Suppressor macrophage treated with lipopolysaccharide for 4 hours (primary cell): Measurements from ENCODE around the gene THSD1.

Source experiments
- DNase-seq: peaks from one replicate; pipeline ENCODE4 v3.0.0-alpha.2; 2020

THSD1 gene, protein sequence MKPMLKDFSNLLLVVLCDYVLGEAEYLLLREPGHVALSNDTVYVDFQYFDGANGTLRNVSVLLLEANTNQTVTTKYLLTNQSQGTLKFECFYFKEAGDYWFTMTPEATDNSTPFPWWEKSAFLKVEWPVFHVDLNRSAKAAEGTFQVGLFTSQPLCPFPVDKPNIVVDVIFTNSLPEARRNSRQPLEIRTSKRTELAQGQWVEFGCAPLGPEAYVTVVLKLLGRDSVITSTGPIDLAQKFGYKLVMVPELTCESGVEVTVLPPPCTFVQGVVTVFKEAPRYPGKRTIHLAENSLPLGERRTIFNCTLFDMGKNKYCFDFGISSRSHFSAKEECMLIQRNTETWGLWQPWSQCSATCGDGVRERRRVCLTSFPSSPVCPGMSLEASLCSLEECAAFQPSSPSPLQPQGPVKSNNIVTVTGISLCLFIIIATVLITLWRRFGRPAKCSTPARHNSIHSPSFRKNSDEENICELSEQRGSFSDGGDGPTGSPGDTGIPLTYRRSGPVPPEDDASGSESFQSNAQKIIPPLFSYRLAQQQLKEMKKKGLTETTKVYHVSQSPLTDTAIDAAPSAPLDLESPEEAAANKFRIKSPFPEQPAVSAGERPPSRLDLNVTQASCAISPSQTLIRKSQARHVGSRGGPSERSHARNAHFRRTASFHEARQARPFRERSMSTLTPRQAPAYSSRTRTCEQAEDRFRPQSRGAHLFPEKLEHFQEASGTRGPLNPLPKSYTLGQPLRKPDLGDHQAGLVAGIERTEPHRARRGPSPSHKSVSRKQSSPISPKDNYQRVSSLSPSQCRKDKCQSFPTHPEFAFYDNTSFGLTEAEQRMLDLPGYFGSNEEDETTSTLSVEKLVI

DNA sequence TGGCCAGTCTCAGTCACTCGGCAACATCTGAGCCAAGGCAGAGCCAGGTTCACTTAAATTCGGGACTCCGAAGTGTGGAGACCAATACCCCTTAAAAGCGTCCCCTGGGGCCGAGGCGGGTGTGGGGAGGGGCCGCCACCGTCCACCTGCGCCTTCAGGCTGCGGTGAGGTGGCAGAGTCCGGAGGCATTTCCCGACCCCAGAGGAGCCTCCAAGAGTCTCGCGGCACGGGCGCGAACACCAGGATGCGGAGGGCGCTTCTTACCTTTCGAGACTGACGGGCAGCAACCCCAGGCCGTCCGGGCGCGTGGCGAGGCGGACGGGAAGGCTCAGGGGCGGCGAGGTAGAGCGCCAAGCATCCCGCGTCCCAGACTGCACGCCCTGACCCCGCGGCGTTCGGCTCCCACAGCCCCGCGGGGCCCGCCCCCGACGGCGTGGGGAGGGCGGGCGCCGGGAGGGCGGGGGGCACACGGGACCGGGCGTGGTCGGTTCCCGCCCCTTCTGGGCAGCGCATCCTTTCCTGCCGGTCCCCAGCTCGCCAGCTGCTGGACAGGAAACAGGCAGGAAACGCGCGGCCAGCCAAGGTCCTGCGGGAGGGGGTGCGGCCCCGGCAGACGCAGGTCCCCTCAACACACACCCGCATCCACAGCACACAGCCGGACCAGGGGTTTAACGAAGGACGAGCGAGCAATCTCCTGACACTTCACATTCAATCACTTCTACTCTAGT, at the start of gene THSD1:
THSD1 (minus strand) TSS at position 406 of the 728 bp plus-strand sequence. CDS start 3,572 bp downstream, outside the sequence.
- no peak for DNase-seq

DNA sequence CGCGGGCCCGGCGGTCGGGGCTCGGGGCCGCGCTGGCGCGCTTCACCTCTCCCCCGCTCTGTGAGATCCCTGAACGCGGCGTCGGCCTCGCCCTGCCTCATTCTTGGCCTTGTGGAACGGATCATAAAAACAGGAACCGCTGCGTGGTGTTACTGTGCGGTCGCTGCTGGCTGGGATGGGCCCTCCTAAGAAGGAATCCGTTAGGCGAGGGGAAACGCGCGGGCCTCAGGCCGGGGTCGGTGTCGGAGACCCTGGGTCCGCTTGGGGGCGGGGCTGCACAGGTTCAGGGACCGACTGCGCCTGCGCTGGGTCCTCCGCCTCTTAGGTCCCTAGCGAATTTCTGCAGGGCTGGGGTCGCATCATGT, 49.7 kb upstream of the THSD1 start:
- peak; percentile 76 for DNase-seq

DNA sequence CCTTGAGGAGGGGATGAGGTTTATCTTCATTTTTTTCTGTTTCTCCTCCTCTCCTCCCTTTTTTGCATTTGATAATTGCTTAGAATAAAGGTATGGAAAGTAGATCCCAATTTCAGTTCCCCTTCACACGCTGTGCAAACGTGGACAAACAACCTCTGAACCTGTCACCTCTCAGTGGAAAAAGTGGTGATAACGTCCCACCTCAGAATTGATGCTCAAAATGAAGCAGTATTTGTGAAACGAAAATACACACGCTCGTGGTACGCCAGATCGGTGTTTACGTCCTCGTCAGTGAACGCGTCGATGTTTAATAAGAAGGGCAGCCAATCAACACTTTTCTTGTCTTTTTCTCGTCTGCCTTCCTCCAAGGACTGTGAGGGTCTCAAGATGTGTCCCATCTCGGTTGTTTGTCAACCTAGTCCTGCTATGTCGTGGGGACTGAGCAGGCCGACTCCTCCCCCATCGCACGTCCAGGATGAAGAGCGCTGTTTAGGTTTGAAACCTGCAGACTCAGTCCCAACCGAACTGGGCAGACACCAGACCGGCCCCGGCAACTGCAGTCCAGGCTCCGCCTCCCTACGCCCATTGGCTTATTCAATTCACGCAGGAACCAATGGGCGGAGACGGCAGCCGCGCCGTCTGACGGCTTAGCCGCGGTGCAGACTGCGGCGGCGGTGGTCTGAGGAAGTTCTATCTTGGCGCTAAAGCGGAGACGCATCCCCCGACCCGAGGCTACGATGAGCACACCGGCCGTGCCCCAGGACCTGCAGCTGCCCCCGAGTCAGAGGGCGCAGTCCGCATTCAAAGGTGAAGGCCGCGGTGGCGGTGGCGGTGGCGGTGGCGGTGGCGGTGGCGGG, 49.1 kb upstream of the THSD1 start, which contains the start of gene CKAP2:
CKAP2 (plus strand) TSS at position 659 of the 857 bp plus-strand sequence; CDS start at position 738, 79 bp downstream.
- peak; percentile 94 for DNase-seq

DNA sequence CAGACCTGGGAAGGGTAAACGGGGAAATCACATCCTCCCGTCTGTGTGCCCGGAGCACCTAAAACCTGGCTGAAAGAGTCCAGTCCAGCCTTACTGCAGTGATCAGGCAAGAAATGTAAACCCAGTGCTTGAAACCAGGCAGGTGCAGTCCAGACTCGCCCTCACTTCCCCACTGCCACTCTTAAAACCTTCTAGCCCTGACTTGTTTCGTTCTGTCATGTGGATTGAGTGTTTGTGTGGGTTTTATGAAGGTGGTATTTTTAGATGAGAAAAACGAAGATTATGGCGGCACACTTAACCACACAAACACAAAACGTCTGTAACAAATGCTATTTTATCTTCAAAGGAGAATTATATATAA, 48.5 kb upstream of the THSD1 start:
- no peak for DNase-seq

DNA sequence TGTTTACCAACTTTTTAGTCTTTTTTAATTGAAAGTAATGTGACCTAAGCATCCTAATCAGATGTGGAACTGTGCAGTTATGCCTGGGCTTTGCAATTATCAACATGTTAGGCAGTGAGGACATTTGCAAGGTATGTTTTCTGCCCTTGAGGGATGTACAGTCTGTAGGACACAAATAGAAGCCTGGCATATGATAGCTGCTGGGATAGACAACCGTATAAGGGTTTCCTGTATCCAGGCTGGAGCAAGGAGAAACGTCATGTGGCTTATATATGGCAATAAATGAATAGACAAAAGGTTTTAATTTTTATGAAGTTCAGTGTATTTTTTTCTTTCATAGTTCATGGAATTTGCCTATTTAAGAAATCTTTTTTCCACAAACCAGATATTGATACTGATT, 46.5 kb upstream of the THSD1 start:
- no peak for DNase-seq

DNA sequence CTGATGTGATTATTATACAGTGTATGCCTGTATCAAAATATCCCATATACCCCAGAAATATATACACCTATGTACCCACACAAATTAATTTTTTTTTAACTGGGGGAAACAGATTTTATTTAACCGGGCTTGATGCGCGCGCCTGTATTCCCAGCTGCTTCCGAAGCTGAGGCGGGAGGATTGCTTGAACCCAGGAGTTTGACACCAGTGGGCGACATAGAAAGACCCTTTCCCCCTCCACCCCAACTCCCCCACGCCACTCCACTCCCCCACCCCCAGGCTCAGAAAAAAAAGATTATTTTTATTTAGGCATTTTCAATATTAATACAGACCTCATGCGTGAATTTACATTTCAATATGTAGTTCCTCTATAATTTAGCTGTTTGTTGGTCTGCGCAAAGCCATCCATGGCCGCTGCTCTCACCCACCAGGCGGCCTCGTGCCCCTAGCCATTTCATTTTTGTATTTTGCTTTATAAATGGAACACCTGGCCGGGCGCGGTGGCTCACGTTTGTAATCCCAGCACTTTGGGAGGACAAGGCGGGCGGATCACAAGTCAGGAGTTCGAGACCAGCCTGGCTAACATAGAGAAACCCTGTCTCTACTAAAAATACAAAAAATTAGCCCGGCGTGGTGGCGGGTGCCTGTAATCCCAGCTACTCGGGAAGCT, 45.3 kb upstream of the THSD1 start:
- no peak for DNase-seq

DNA sequence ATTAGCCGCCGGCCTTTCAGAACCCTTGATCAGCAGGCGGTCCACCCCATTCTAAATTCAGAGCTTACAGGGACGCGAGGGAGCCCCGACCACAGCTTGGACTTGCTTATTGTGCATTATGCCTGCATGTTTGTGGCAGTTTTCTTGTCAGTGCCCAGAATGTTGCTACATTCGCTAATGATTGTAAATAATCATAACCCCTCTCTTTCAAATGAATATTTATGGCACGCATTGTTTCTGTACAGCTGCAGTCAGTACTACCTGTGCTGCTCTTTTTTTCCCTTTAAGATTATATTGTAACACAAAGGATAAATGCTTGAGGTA, 44.8 kb upstream of the THSD1 start:
- no peak for DNase-seq

DNA sequence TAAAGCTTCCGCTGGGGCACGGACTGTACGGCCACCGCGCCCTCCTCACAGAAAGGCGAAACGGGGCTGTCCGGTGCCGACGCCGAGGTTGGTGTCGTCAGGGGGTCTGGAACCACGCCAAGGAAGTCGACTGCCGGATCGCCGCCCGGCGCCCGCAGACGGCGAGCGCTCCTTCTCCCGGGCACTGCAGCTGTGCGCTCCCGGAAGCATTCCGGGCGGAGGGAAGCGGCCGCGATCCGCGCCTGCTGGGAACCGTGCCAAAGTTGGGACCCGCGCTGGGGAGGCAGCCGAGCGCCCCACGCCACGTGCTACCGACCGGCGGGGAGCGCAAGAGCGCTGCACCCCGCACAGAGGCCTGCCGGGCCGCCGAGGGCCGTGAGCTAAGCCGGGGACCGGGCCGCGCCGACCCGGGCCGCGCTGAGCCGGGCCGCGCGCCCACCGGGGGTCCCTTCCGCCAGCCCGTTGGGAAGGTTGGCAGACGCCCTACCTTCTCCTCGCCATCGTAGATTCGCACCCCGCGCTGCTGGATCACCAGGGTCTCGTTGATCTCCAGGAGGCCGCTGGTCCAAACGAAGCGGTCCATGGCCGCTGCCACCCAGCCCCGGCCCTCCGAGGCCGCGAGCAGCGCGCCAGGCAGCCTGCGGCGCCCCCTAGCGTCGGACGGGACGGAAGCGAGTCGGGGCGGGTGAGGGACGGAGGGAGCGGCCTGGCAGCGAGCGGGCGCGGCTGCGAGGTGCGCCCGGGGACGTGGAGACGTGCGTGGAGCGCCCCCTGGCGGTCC, 44.2 kb upstream of the THSD1 start, which contains the start of gene VPS36:
VPS36 (minus strand) TSS at position 623 of the 781 bp plus-strand sequence; CDS start at position 583, 40 bp downstream.
- peak; percentile 99 for DNase-seq

DNA sequence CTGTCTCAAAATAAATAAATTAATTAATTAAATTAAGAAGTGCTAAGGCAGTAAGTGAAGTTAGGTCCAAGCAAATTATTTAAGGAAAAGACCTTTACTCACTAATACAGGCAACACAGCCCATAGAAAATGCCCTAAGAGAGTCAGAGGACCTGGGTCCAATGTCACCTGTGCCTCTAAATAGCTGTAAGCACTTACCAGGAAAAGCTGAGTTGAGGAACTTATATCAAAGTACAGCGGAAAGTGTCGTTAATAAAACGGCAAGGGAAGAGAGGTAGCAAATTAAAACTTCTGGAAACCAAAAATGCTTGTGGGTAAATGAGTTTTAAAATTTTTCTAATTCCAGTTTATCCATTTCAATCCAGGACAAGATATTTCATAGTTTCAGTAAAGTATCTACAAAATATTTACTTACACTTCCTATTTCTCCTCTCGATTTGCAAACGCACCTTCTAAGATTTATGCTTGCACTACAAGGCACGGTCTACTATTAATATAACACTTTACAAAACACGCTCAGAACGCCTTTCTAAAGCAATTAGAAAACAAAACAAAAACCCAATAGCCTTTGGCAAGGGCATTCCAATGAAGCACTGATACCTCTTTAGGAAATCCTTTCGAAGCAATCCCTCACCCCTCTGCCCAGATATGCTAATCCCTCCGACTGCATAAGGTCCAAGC, 43.5 kb upstream of the THSD1 start:
- DNase-seq = peak; percentile 3

DNA sequence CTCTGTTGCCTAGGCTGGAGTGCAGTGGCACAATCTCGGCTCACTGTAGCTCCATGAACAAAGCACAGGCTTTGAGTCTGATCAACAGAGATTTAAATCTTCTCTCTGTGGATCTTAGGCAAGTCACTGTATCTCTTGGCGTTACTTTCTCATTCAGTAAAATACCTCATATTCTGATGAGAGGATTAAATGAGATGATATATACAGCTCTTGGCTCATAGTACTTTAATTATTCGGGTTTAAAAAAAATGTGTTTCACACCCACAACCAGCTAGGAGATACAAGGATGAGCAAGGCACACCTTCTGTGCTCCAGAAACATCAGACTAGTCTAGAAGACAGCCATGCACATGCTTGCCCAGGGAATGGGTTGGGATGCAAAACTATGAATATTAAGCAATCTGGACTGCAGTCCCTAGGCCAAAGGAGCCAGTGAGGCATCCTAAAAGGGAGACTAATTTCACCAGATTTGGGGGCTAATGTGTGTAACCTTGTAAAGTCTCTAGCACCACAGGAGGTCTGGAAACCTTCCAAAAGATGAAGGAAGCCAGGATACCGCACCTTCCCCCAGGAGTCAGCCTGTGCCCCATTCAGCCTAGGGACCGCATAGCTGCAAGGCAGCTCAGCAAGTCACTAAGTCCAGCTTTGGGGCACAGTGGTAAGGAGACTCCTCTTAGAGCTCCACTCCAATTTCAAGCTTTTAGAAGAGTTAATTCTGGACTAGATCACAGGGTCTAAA, 42.0 kb upstream of the THSD1 start:
- no peak for DNase-seq

DNA sequence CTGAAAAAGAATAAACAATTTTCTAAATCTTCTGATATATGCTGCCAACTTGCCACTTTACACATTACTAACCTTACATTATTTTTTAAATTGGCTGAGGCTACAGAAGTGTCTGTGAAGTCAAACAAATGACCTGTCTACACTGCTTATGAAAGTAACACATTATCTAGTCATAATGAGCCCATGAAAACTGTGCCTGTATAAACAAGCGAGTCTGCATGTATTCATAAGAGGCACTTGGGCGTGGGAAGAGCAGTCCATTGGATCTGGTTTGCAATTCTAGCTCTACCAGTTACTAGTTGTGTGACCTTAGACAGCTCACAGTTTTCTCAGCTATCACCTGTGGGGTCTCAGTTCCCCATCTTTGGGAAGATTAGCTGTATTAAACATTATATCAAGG, 41.4 kb upstream of the THSD1 start:
- no peak for DNase-seq

DNA sequence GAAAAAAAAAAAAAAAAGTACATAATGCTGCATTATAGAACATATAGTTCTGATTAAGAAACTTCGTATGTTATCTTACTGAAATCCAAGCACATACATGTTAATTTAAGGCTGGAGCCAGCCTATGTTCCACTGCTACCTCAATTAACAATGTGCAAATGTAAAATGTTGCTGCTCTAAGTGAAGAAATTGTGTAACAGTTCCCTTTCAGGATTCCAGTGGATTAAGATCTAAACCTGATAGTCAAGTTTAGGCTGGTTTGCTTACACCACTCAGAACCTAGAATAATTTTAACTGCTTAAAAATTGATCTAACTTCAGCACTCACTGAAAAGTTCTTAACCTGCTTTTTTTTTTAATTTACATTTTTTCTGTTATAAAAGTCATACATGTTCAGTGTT, 40.3 kb upstream of the THSD1 start:
- DNase-seq = no peak

DNA sequence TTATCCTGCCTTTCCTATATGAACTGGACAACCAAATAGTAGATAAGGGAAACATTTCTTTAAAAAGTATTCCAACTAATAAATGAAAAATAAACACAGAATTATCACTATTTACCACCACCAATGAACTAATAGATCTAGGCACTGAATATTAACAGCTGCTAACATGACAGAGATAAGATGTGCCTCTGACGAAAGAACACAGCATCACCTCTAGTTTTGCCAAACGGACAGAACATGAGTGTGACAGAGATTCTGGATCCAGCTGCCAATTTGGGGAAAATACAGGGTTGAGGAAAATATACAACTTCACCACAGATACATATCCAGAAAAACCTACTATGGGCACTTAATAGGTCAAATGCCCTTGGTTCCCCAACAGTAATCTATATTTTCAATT, 26.5 kb upstream of the THSD1 start:
- no peak for DNase-seq

DNA sequence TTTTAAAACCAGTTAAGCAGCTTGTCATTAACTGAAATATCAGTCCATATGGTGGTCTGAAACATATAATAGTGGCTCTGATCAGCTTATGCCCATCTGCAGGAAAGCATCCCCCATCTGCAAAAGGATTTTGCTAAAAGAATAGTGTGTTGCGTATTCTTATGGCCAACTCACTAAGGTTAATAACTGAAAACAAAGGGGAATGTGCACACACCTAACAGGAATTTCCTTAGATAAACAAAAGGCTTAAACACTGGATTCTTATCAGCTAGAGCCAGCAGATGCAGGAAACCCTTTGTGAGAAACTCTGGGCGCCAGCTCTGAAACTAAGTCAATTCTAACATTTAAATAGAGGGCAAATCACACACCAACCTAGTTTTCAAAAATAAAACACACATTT, 22.3 kb upstream of the THSD1 start:
- DNase-seq = no peak

DNA sequence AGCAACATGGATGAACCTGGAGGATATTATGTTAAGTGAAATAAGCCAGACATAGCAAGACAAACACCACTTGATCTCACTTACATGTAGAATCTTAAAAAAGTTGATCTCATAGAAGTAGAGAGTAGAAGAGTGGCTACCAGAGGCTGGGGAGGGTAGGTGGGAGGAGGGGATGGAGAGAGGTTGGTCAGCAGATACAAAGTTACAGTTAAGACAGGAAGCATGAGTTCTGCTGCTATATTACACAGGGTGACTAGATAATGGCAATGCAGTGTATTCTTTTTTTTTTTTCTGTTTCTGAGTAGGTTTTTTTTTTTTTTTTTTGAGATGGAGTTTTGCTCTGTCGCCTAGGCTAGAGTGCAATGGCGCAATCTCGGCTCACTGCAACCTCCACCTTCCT, 15.2 kb upstream of the THSD1 start:
- no peak for DNase-seq

DNA sequence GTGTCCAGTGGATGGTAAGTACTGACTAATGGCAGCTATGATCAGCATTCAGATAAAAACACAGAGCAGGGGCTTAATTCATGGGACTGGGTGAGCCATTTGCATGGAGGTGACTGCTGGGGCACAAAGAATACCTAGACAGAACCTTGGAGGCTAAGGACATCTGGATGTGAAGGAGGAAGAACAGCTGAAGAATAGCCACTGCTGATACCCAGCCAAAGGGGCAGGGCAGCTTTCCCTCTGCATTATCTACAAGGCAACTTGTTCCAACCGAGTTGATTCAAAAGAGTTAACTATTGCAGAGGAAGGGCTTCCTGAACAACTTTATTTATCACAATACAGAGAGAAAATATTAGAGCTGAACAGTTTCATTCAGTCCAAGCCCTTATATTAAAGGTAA, 13.1 kb upstream of the THSD1 start:
- DNase-seq = no peak

DNA sequence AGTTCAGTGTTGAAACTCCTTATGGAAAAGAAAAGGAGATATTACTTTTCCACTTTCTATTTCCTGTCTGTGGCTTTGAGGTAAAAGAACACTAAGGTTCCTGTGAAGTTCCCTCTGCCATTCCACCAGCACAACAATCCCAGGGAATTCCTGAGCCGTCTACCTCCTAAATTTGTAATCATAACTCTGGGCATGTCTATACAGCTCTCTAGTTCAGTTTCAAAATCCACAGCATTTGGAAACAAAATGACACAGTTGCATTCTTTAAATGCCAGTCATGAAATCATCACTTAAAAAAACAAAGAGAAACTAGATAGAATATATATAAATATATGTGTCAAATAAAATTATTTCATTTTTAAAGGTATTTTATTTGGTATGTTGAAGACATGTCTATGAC, 9.0 kb upstream of the THSD1 start:
- no peak for DNase-seq

DNA sequence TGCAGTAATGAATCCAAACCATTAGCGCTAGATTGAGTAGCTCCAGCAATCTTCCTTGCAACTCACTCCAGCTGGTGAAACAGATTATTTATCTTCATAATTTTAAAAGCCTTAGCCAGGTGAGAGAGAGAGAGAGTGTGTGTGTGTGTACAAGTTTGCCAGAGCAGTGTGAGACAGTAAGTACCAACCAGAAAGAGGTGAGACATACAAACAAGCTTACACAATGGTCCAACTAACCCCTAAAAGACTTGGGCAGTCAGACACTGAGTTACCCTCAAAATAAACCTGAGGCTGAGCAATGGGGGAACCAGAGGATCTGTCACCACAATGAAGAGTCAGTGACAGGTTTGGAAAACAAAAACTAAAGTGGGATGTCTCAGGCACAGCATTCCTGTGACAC, 8.1 kb upstream of the THSD1 start:
- DNase-seq = no peak

DNA sequence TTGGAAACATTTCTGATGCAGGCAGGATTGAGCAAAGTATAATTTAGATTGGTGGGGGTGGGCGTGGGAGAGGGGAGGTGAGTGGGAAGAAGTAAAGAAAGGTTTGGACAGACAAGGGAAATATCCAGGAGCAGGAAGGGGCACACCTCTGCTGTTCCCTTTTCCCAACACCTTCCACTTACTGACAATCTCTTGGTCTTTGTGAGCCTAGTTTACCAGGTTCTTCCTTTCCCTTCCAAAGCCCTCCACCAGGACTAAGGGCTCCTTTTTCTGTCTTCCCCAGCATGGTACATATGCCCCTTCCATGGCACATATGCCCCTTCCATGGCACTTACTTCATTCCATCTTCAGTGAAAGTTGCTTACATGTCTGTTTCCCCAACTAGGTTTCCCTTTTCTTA, 6.2 kb upstream of the THSD1 start:
- DNase-seq = no peak

DNA sequence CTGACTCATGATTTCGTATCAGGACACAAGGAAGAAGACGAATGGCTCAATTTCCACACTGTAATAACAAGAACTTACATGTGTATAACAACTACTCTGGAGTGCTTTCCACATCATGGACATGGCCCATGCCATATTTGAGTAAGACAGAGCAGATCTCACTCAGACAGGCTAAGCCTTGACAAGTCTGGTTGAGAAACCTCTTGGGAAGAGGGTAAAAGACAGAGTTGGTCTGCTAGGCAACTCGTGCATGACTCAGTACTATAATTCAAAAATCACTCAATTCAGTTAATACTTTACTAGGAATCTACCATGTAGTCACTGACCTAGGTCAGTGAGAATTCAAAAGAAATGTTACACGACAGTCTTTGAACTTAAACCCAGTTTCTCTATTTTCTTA, 5.7 kb upstream of the THSD1 start:
- no peak for DNase-seq
